GM19324 (cell line): ENCODE results near the gene SLC14A1.
"Not testable (repeated sequence)": the region's sequence is repeated elsewhere in the genome, so short reads cannot be mapped to it uniquely, and the experiment has no call there.

ENCODE experiments used
- ATAC-seq: cut with Tn5 transposase; IDR thresholded peaks from one replicate; pipeline ENCODE4 v1.9.1; 2021; ENCODE audit warnings: mild to moderate bottlenecking, moderate library complexity; ENCODE audit not compliant: unreplicated experiment, low FRiP score

The SLC14A1 gene

GRCh38 chr18:45753286-45753685, 29.3 kb downstream of the SLC14A1 start:
- no peak for ATAC-seq

- no peak for ATAC-seq
These were observed 32.0 kb downstream of the SLC14A1 start for GRCh38 chr18:45755934-45756333.

GRCh38 chr18:45757005-45757404, 33.0 kb downstream of the SLC14A1 start:
- no peak for ATAC-seq

GRCh38 chr18:45757644-45758043, 33.7 kb downstream of the SLC14A1 start:
- ATAC-seq: not testable (repeated sequence)

GRCh38 chr18:45760462-45761036, 36.6 kb downstream of the SLC14A1 start:
- no peak for ATAC-seq

- no peak for ATAC-seq
These were observed 37.6 kb downstream of the SLC14A1 start for GRCh38 chr18:45761512-45762114.

GRCh38 chr18:45764000-45764686, 40.2 kb downstream of the SLC14A1 start:
- no peak for ATAC-seq

GRCh38 chr18:45765796-45766195, 41.8 kb downstream of the SLC14A1 start:
- no peak for ATAC-seq

- no peak for ATAC-seq
These were observed 47.9 kb downstream of the SLC14A1 start for GRCh38 chr18:45771587-45772480.

- ATAC-seq: no peak
These were observed 50.1 kb downstream of the SLC14A1 start for GRCh38 chr18:45774065-45774521.

GRCh38 chr18:45775241-45775676, 51.3 kb downstream of the SLC14A1 start:
- no peak for ATAC-seq

- ATAC-seq: no peak
These were observed 51.8 kb downstream of the SLC14A1 start for GRCh38 chr18:45775743-45776142.

- no peak for ATAC-seq
These were observed 53.4 kb downstream of the SLC14A1 start for GRCh38 chr18:45777393-45777792.

- ATAC-seq: no peak
These were observed 56.6 kb downstream of the SLC14A1 start for GRCh38 chr18:45780568-45780967.

- no peak for ATAC-seq
These were observed 58.7 kb downstream of the SLC14A1 start for GRCh38 chr18:45782662-45783061.

- no peak for ATAC-seq
These were observed 59.4 kb downstream of the SLC14A1 start for GRCh38 chr18:45783097-45784075.

GRCh38 chr18:45785134-45785533, 61.2 kb downstream of the SLC14A1 start:
- ATAC-seq: peak; percentile 56

GRCh38 chr18:45786941-45787340, 63.0 kb downstream of the SLC14A1 start:
- no peak for ATAC-seq

- no peak for ATAC-seq
These were observed 63.4 kb downstream of the SLC14A1 start for GRCh38 chr18:45787346-45787745.

GRCh38 chr18:45788861-45789260, 64.9 kb downstream of the SLC14A1 start:
- no peak for ATAC-seq
